ENCODE results near the gene EBLN1. TPM values are rescaled to one million over a fixed set of nuclear protein-coding genes. Genes with fewer than 3 reads are reported as not detected.
"Not testable (repeated sequence)": the region's sequence is repeated elsewhere in the genome, so short reads cannot be mapped to it uniquely, and the experiment has no call there.

Gene EBLN1
- total RNA-seq, 2 donors from 2014 or later = not detected

DNA sequence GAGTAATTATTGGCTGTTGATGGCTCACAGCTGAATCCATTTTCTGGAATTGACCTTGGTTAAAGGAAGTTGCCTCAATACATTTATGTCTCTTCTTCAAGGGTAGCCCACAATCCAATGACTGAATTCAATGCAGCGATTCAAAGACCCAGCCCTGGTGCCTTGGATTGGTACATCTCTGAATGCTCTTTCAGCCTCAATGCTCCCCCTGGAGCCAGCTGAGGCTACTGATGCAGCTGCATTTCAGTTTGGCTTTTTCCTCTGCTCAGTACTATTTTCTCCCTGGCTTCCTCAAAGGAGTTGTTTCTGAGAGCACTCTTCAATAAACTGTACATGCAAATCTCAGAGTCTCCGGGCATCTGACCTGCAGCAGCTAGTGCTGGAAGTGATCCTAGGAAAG, 633 bp upstream of the EBLN1 start:
- Histone ChIP-seq H3K4me1 (ENCODE audit: control insufficient read depth, insufficient read depth, low read length) (peaks cover 8% of the 10 kb centered on the region), H3K36me3 (ENCODE audit: control insufficient read depth, insufficient read depth, low read length) (no peaks in the 10 kb centered on the region), H3K4me3 (ENCODE audit: low read length) (no peak overlapping the region), H3K27ac (ENCODE audit: low read depth, low read length) (no peak overlapping the region), H3K9ac (ENCODE audit: extremely low read depth, low read length, poor library complexity, severe bottlenecking) (no peak overlapping the region), H3K9me3 (ENCODE audit: control insufficient read depth, low read length) (no peaks in the 10 kb centered on the region), H3K27me3 (ENCODE audit: control insufficient read depth, insufficient read depth, low read length, poor library complexity, severe bottlenecking) (peaks cover 11% of the 10 kb centered on the region)
- peaks cover 18% of the 10 kb centered on the region for H3K4me1 Mint-ChIP-seq
- H3K9me3 Mint-ChIP-seq = no peaks in the 10 kb centered on the region
- no peak overlapping the region for H3K27ac Mint-ChIP-seq
- WGBS, 2 experiments (ENCODE audit: insufficient coverage in 1 of 2, insufficient read length in 1 of 2) = 86 to 100% methylated on average over 1 to 2 of the region's 2 CpGs
- no peaks in the 10 kb centered on the region for H3K36me3 Mint-ChIP-seq (ENCODE audit: low read depth)
- no peak overlapping the region for H3K4me3 Mint-ChIP-seq
- peak; percentile 70 for DNase-seq
- H3K27me3 Mint-ChIP-seq (ENCODE audit: insufficient read depth) = peaks cover 35% of the 10 kb centered on the region
- TF ChIP-seq, protein P1, sequence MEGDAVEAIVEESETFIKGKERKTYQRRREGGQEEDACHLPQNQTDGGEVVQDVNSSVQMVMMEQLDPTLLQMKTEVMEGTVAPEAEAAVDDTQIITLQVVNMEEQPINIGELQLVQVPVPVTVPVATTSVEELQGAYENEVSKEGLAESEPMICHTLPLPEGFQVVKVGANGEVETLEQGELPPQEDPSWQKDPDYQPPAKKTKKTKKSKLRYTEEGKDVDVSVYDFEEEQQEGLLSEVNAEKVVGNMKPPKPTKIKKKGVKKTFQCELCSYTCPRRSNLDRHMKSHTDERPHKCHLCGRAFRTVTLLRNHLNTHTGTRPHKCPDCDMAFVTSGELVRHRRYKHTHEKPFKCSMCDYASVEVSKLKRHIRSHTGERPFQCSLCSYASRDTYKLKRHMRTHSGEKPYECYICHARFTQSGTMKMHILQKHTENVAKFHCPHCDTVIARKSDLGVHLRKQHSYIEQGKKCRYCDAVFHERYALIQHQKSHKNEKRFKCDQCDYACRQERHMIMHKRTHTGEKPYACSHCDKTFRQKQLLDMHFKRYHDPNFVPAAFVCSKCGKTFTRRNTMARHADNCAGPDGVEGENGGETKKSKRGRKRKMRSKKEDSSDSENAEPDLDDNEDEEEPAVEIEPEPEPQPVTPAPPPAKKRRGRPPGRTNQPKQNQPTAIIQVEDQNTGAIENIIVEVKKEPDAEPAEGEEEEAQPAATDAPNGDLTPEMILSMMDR (conservative IDR thresholded peaks at IDR 0.05) = peak; percentile 78

DNA sequence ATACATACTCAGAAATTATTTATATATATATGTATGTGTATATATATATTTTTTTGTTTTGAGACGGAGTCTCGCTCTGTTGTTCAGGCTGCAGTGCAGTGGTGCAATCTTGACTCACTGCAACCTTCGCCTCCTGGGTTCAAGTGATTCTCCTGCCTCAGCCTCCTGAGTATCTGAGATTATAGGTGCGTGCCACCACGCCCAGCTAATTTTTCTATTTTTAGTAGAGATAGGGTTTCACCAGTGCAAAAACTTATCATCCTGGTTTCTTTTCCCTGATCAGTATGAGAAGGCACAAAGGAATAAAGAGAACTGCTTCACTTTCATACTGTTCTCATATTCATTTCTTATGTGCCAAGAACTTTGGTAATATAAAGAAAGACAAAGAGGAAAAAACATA, 731 bp downstream of the EBLN1 start:
- peaks cover 18% of the 10 kb centered on the region for H3K4me1 Mint-ChIP-seq
- H3K27ac ChIP-seq (ENCODE audit: low read depth, low read length); H3K9ac ChIP-seq (ENCODE audit: extremely low read depth, low read length, poor library complexity, severe bottlenecking); H3K36me3 ChIP-seq (ENCODE audit: control insufficient read depth, insufficient read depth, low read length); H3K27ac Mint-ChIP-seq; H3K4me3 Mint-ChIP-seq; DNase-seq; H3K4me3 ChIP-seq (ENCODE audit: low read length); H3K36me3 Mint-ChIP-seq (ENCODE audit: low read depth); H3K9me3 Mint-ChIP-seq; H3K4me1 ChIP-seq (ENCODE audit: control insufficient read depth, insufficient read depth, low read length); H3K9me3 ChIP-seq (ENCODE audit: control insufficient read depth, low read length): not testable (repeated sequence)
- peaks cover 29% of the 10 kb centered on the region for H3K27me3 Mint-ChIP-seq (ENCODE audit: insufficient read depth)
- WGBS, 2 experiments (ENCODE audit: insufficient coverage in 1 of 2, insufficient read length in 1 of 2) = 93 to 100% methylated on average over 2 to 5 of the region's 5 CpGs
- H3K27me3 ChIP-seq (ENCODE audit: control insufficient read depth, insufficient read depth, low read length, poor library complexity, severe bottlenecking) = peaks cover 14% of the 10 kb centered on the region

DNA sequence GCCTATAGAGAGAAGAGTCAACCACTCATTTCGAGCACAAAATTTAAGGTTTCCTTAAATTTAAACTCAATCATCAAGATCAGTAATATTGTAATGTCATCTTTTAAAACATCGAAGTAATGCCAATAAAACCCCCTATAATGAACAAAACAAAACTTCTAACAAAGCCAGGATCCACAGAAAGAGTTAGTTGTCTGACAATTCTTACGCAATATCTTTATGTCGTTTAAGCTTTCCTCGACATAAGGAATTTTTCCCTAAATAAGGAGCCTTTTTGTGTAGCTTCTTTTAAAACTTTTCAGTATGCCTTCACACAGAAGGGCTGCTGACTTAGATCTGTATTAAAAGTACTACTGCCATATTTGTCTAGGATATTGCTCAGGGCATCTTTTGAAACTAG, 7.5 kb downstream of the EBLN1 start:
- TF ChIP-seq, protein P1 (conservative IDR thresholded peaks at IDR 0.05) = no peak

DNA sequence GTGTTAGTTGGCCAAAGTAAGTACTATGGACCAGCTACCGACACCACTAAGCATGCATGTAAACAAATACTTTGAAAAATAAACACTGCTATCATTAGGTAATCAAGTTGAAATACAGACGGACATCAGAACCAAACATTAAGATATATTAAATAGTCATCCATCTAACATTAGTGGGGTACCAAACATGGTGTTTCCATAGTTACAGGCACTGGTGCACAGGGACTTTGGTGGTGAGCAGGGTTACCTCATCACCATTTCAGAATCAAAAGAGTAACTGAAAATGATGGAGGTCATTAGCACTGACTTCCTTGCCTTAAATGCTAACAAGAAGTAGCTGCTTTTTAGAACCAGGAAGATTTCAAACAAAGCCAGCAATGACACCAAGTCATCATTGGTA, 23.9 kb downstream of the EBLN1 start:
- 87 to 100% methylated on average over 1 to 2 of the region's 2 CpGs for WGBS, 2 experiments (ENCODE audit: insufficient coverage in 1 of 2, insufficient read length in 1 of 2)
- TF ChIP-seq, protein P1 (conservative IDR thresholded peaks at IDR 0.05) = no peak
- Mint-ChIP-seq H3K27ac (no peak overlapping the region), H3K36me3 (ENCODE audit: low read depth) (no peaks in the 10 kb centered on the region), H3K9me3 (no peaks in the 10 kb centered on the region), H3K4me3 (no peak overlapping the region), H3K4me1 (no peaks in the 10 kb centered on the region), H3K27me3 (ENCODE audit: insufficient read depth) (no peaks in the 10 kb centered on the region)
- Histone ChIP-seq H3K4me3 (ENCODE audit: low read length) (no peak overlapping the region), H3K27ac (ENCODE audit: low read depth, low read length) (no peak overlapping the region), H3K36me3 (ENCODE audit: control insufficient read depth, insufficient read depth, low read length) (no peaks in the 10 kb centered on the region), H3K9me3 (ENCODE audit: control insufficient read depth, low read length) (no peaks in the 10 kb centered on the region), H3K9ac (ENCODE audit: extremely low read depth, low read length, poor library complexity, severe bottlenecking) (no peak overlapping the region), H3K4me1 (ENCODE audit: control insufficient read depth, insufficient read depth, low read length) (no peaks in the 10 kb centered on the region), H3K27me3 (ENCODE audit: control insufficient read depth, insufficient read depth, low read length, poor library complexity, severe bottlenecking) (no peaks in the 10 kb centered on the region)
- DNase-seq = no peak

More for the DNA sequence above, 7.5 kb downstream of the EBLN1 start:
- Histone ChIP-seq H3K9ac (ENCODE audit: extremely low read depth, low read length, poor library complexity, severe bottlenecking) (no peak overlapping the region), H3K9me3 (ENCODE audit: control insufficient read depth, low read length) (no peaks in the 10 kb centered on the region), H3K4me1 (ENCODE audit: control insufficient read depth, insufficient read depth, low read length) (peaks cover 8% of the 10 kb centered on the region), H3K36me3 (ENCODE audit: control insufficient read depth, insufficient read depth, low read length) (no peaks in the 10 kb centered on the region), H3K27me3 (ENCODE audit: control insufficient read depth, insufficient read depth, low read length, poor library complexity, severe bottlenecking) (peaks cover 8% of the 10 kb centered on the region), H3K27ac (ENCODE audit: low read depth, low read length) (no peak overlapping the region), H3K4me3 (ENCODE audit: low read length) (no peak overlapping the region)
- Mint-ChIP-seq H3K4me1 (peaks cover 3% of the 10 kb centered on the region), H3K9me3 (no peaks in the 10 kb centered on the region), H3K27me3 (ENCODE audit: insufficient read depth) (peaks cover 2% of the 10 kb centered on the region), H3K27ac (no peak overlapping the region), H3K4me3 (no peak overlapping the region), H3K36me3 (ENCODE audit: low read depth) (no peaks in the 10 kb centered on the region)
- no peak for DNase-seq
- WGBS, 2 experiments (ENCODE audit: insufficient coverage in 1 of 2, insufficient read length in 1 of 2) = 93 to 96% methylated on average over 5 of the region's 5 CpGs
